Fibroblast of upper back skin (primary cell): ENCODE data around the gene TLCD3B.
"Not testable (repeated sequence)": the region's sequence is repeated elsewhere in the genome, so short reads cannot be mapped to it uniquely, and the experiment has no call there.

Experiments
- DNase-seq: peaks from one replicate; pipeline ENCODE4 v3.0.0-alpha.2; 2013

TLCD3B gene

GRCh38 chr16:30025156-30025555 is 5.9 kb downstream of the TLCD3B start:
- no peak for DNase-seq

- DNase-seq: no peak
These were observed 6.6 kb downstream of the TLCD3B start for GRCh38 chr16:30024451-30024850.

- no peak for DNase-seq
These were observed 7.5 kb downstream of the TLCD3B start for GRCh38 chr16:30023586-30023985.

GRCh38 chr16:30022887-30023286 is 8.2 kb downstream of the TLCD3B start, which contains the start of gene C16orf92:
Gene C16orf92 (plus strand): TSS chr16:30023198. CDS start chr16:30023341, 143 bp downstream.
- DNase-seq: no peak

GRCh38 chr16:30018731-30019158 is 12.3 kb downstream of the TLCD3B start:
- DNase-seq: peak; percentile 66

- not testable (repeated sequence) for DNase-seq
These were observed 13.1 kb downstream of the TLCD3B start for GRCh38 chr16:30017937-30018336.

- no peak for DNase-seq
These were observed 13.8 kb downstream of the TLCD3B start for GRCh38 chr16:30017277-30017656.

GRCh38 chr16:30016555-30017276 is 14.4 kb downstream of the TLCD3B start:
- DNase-seq: no peak

- not testable (repeated sequence) for DNase-seq
These were observed 15.6 kb downstream of the TLCD3B start for GRCh38 chr16:30015450-30015849.

- not testable (repeated sequence) for DNase-seq
These were observed 18.5 kb downstream of the TLCD3B start for GRCh38 chr16:30012598-30012997.

GRCh38 chr16:30011714-30012504 is 19.2 kb downstream of the TLCD3B start:
- no peak for DNase-seq

GRCh38 chr16:30010844-30011713 is 20.0 kb downstream of the TLCD3B start, which contains the start of gene DOC2A:
Gene DOC2A (minus strand): TSS chr16:30011027. CDS start chr16:30010222, 805 bp downstream.
- DNase-seq: no peak

- DNase-seq: no peak
These were observed 20.9 kb downstream of the TLCD3B start for GRCh38 chr16:30009990-30010843.

GRCh38 chr16:30009085-30009862 is 21.8 kb downstream of the TLCD3B start:
- DNase-seq: no peak

- no peak for DNase-seq
These were observed 23.6 kb downstream of the TLCD3B start for GRCh38 chr16:30007378-30007895.

GRCh38 chr16:30006659-30007377 is 24.3 kb downstream of the TLCD3B start:
- no peak for DNase-seq

GRCh38 chr16:30006095-30006473 is 25.0 kb downstream of the TLCD3B start:
- DNase-seq: no peak

GRCh38 chr16:30005341-30006094 is 25.6 kb downstream of the TLCD3B start:
- DNase-seq: peak; percentile 35

GRCh38 chr16:30004811-30005242 is 26.2 kb downstream of the TLCD3B start:
- DNase-seq: no peak
